ENCODE results near the gene PNMA1. TPM values are rescaled to one million over a fixed set of nuclear protein-coding genes. Genes with fewer than 3 reads are reported as not detected.
"Not testable (repeated sequence)": the region's sequence is repeated elsewhere in the genome, so short reads cannot be mapped to it uniquely, and the experiment has no call there.

Gene PNMA1
- total RNA-seq, 1 donor from 2014 or later = 72.0 TPM

- Mint-ChIP-seq H3K9me3 (ENCODE audit: low read depth) (no peaks in the 10 kb centered on the region), H3K36me3 (ENCODE audit: low read depth) (peaks cover 6% of the 10 kb centered on the region), H3K4me3 (ENCODE audit: unreplicated experiment) (no peak overlapping the region), H3K4me1 (ENCODE audit: low read depth) (peaks cover 27% of the 10 kb centered on the region), H3K27ac (ENCODE audit: unreplicated experiment) (no peak overlapping the region), H3K27me3 (ENCODE audit: low read depth) (no peaks in the 10 kb centered on the region)
- peak; percentile 10 for TF ChIP-seq CTCF (IDR thresholded peaks at IDR 0.05)
- DNase-seq (ENCODE audit: low spot score) = no peak
Observed at GRCh38 chr14:73710737-73711136, 3.4 kb downstream of the PNMA1 start.

DNA sequence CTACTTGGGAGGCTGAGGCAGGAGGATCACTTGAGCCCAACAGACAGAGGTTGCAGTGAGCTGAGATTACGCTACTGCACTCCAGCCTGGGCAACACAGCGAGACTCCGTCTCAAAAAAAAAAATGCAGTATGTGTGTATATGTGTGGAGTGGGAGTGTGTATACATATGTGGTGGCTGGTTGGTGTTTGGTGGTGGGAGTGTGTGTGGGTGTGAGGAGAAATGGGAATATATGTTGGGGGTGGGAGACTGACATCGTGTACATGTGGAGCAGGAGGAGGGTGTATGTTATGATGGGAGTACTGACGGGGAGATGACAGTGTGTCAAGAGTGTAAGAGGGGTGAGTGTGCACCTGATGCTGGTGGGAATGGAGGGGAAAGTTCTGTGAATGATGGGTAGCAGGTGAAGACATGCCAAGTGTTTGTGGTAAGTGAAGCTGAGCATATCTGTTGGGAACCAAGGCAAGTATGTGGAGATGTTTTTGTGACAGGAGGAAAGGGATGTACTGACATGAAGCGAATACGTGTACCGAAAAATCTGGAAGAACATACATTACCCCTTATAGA, 4.2 kb downstream of the PNMA1 start:
- TF ChIP-seq CTCF (IDR thresholded peaks at IDR 0.05) = no peak
- Mint-ChIP-seq H3K4me1 (ENCODE audit: low read depth) (peaks cover 26% of the 10 kb centered on the region), H3K36me3 (ENCODE audit: low read depth) (peaks cover 4% of the 10 kb centered on the region), H3K27ac (ENCODE audit: unreplicated experiment) (peak overlapping the region; percentile 49), H3K4me3 (ENCODE audit: unreplicated experiment) (no peak overlapping the region), H3K9me3 (ENCODE audit: low read depth) (no peaks in the 10 kb centered on the region), H3K27me3 (ENCODE audit: low read depth) (no peaks in the 10 kb centered on the region)
- no peak for DNase-seq (ENCODE audit: low spot score)

- not testable (repeated sequence) for H3K36me3 Mint-ChIP-seq (ENCODE audit: low read depth); H3K27ac Mint-ChIP-seq (ENCODE audit: unreplicated experiment); H3K27me3 Mint-ChIP-seq (ENCODE audit: low read depth); H3K4me3 Mint-ChIP-seq (ENCODE audit: unreplicated experiment); DNase-seq (ENCODE audit: low spot score); H3K9me3 Mint-ChIP-seq (ENCODE audit: low read depth)
- H3K4me1 Mint-ChIP-seq (ENCODE audit: low read depth) = peaks cover 25% of the 10 kb centered on the region
Observed at GRCh38 chr14:73708076-73708475, 6.1 kb downstream of the PNMA1 start.

GRCh38 chr14:73700325-73700724, 13.9 kb downstream of the PNMA1 start:
- Mint-ChIP-seq H3K4me3 (ENCODE audit: unreplicated experiment) (no peak overlapping the region), H3K27ac (ENCODE audit: unreplicated experiment) (no peak overlapping the region), H3K9me3 (ENCODE audit: low read depth) (no peaks in the 10 kb centered on the region), H3K4me1 (ENCODE audit: low read depth) (peaks cover 16% of the 10 kb centered on the region), H3K36me3 (ENCODE audit: low read depth) (peaks cover 10% of the 10 kb centered on the region), H3K27me3 (ENCODE audit: low read depth) (no peaks in the 10 kb centered on the region)
- no peak for DNase-seq (ENCODE audit: low spot score)
- TF ChIP-seq CTCF (IDR thresholded peaks at IDR 0.05) = no peak

DNA sequence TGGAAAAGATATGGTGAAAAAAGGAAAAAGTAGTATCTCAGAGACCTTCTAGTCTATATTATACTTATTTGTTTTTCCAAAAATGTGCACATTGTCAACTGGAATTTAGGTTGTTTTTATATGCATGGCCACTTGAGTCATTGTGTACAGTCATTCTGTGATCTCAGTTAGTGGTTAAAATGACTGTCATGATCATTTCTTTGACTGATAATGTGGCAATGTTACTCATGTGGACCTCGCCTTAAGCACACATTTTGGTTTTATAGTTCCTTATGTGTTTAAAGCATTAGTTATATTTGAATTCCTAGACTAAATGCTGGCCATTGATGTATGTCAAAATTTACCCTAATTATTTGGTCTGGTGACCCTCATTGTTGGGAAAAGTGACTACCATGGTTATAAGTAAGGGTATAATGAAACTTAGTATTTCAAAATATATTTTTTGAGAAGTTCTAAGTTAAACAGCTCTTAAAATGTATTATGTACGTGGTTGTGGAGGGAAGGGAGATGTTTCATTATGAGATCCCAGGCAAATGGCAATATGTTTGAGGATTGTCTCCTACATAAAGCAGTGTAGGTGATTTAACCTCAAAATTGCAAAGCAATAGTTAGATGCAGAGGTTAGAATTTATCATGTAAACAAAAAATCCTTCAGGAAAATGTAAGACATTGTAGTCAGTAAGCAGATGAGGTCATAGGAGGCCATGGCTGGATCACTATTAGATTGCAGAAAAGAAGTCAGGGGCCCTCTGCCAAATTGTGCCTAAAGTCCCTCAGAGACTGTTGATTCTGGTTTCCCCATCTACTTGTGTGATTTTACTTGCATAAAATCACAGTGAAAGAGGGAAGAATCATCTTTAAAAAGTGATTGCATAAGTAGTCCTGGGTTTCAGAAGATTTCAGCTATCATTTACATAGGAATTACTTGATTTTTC, 17.5 kb downstream of the PNMA1 start:
- Mint-ChIP-seq H3K27me3 (ENCODE audit: low read depth) (no peaks in the 10 kb centered on the region), H3K36me3 (ENCODE audit: low read depth) (peaks cover 7% of the 10 kb centered on the region), H3K27ac (ENCODE audit: unreplicated experiment) (peak overlapping the region; percentile 42), H3K4me1 (ENCODE audit: low read depth) (peaks cover 11% of the 10 kb centered on the region), H3K9me3 (ENCODE audit: low read depth) (no peaks in the 10 kb centered on the region), H3K4me3 (ENCODE audit: unreplicated experiment) (no peak overlapping the region)
- no peak for DNase-seq (ENCODE audit: low spot score)
- no peak for TF ChIP-seq CTCF (IDR thresholded peaks at IDR 0.05)

Data from chondrocyte (in vitro differentiated cells).